Measurements from ENCODE around the gene BCL11B.

DNA sequence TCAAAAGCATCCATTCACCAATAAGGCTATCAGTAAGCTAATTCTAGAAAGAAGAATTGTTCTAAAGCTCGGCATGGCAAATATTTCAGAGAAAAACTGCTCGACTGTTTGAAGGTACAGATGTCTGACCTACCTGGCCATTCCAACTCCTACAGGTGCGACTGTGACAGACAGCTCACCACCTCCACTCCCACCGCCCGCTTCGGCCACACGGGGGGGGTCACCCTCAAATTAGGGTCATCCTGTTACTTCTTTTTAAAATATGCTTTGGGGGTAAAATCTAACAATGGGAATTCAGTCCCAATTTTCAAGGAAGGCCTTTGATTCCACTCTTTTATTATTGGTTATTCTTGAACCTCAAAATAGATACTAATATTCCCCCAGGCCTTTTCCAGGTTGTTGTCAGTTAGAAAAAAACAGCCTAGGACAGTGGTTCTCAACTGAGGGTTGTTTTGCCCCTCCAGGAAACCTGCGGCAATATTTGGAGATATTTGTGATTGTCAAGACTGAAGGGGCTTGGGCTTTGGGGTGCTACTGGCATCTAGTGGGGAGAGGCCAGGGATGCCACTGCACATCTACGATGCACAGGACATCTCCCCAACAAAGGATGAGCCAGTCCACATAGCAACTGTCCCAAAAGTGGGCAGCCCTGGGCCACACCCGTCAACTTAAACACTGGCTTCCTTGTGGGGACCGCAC lies 81.2 kb downstream of the BCL11B start:
- no peak for TF ChIP-seq POLR2A (IDR thresholded peaks at IDR 0.05; ENCODE audit: low read length)
- no peak for TF ChIP-seq GATA1 (IDR thresholded peaks at IDR 0.05; ENCODE audit: low read depth, low read length)

Data from erythroblast (primary cell).